ENCODE measurements around the gene NCMAP. TPM values are rescaled to one million over a fixed set of nuclear protein-coding genes. Genes with fewer than 3 reads are reported as not detected.

Gene NCMAP
- polyA plus RNA-seq, 1 donor (not counting 4 experiments of a cell fraction or from before 2014, with no cell fraction given): 0.05 TPM

DNA sequence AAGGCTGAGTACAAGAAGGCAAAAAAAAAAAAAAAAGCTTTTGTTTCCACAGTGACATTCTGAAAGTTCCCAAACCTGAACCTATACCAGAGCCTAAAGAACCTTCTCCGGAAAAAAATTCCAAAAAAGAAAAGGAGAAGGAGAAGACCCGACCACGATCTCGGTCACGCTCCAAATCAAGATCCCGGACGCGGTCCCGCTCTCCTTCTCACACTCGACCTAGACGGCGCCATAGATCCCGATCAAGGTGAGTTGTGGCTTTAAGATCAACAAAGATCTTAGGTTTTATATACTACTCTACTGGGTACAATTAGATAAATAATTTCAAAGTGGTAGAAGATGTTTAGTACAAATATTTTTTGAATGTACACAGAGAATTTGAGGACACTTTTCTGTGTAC lies 96.5 kb downstream of the NCMAP start:
- Histone ChIP-seq H2AFZ (ENCODE audit: control insufficient read depth, low read length) (no peak overlapping the region), H3K27ac (ENCODE audit: control insufficient read depth, insufficient read depth, low read length) (no peak overlapping the region), H3K4me3 (ENCODE audit: control insufficient read depth in 2 of 3, extremely low read depth in 1 of 3, insufficient read depth in 2 of 3, low read depth in 1 of 3, low read length in 3 of 3) (no peak overlapping the region), H3K27me3 (ENCODE audit: control insufficient read depth, extremely low read depth, insufficient read depth, low read length) (no peaks in the 10 kb centered on the region), H4K20me1 (ENCODE audit: control insufficient read depth, extremely low read depth, insufficient read depth, low read length) (no peaks in the 10 kb centered on the region), H3K9ac (ENCODE audit: control insufficient read depth, extremely low read depth, insufficient read depth, low read length) (no peak overlapping the region), H3K4me1 (ENCODE audit: control insufficient read depth, extremely low read depth, insufficient read depth, low read length) (no peaks in the 10 kb centered on the region), H3K36me3 (ENCODE audit: control insufficient read depth in 2 of 2, extremely low read depth in 1 of 2, insufficient read depth in 2 of 2, low read length in 2 of 2) (peaks cover 32 to 66% of the 10 kb centered on the region in 2 experiments), H3K4me2 (ENCODE audit: control insufficient read depth, extremely low read depth, insufficient read depth, low read depth, low read length) (no peak overlapping the region), H3K9me3 (ENCODE audit: control insufficient read depth, low read depth, low read length) (no peaks in the 10 kb centered on the region), H3K9me1 (ENCODE audit: control insufficient read depth, extremely low read depth, insufficient read depth, low read length) (no peaks in the 10 kb centered on the region), H3K79me2 (ENCODE audit: control insufficient read depth, insufficient read depth, low read length) (peaks cover 63% of the 10 kb centered on the region)
- FAIRE-seq (no peak), DNase-seq (ENCODE audit: low read depth, low spot score) (no peak)
- TF ChIP-seq, protein P1, sequence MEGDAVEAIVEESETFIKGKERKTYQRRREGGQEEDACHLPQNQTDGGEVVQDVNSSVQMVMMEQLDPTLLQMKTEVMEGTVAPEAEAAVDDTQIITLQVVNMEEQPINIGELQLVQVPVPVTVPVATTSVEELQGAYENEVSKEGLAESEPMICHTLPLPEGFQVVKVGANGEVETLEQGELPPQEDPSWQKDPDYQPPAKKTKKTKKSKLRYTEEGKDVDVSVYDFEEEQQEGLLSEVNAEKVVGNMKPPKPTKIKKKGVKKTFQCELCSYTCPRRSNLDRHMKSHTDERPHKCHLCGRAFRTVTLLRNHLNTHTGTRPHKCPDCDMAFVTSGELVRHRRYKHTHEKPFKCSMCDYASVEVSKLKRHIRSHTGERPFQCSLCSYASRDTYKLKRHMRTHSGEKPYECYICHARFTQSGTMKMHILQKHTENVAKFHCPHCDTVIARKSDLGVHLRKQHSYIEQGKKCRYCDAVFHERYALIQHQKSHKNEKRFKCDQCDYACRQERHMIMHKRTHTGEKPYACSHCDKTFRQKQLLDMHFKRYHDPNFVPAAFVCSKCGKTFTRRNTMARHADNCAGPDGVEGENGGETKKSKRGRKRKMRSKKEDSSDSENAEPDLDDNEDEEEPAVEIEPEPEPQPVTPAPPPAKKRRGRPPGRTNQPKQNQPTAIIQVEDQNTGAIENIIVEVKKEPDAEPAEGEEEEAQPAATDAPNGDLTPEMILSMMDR (optimal IDR thresholded peaks at IDR 0.05 in 1 of 3, IDR thresholded peaks at IDR 0.05 in 1 of 3, conservative IDR thresholded peaks at IDR 0.05 in 1 of 3; ENCODE audit: extremely low read depth in 1 of 3, insufficient read depth in 2 of 3, low read length in 3 of 3): no peak
- TF ChIP-seq EZH2 (IDR thresholded peaks at IDR 0.05; ENCODE audit: low read length): no peak
- dilution Hi-C loops (cut with MboI; ENCODE audit: extremely low pct_ligation_motif_present, low sequenced_read_pairs): no loop called here

DNA sequence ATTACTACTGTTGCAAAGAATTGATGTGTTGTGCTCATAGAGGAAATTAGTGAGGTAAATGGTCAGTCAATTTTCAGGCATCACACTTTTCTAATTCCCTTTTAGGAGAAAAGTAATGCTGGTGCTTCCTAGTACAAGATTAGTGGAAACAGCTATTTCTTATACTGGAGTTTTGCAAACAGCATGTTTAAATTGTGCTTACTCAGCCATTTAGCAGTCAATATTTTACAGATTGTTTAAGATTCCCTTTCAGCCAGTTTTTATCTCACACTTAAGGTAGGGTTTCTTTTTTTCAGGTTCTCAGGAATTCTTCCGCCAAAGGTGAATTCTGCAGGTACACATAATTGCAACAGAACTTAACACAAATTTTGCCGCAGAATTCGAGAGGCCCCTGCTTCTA lies 98.1 kb downstream of the NCMAP start:
- TF ChIP-seq, protein P1 (optimal IDR thresholded peaks at IDR 0.05 in 1 of 3, IDR thresholded peaks at IDR 0.05 in 1 of 3, conservative IDR thresholded peaks at IDR 0.05 in 1 of 3; ENCODE audit: extremely low read depth in 1 of 3, insufficient read depth in 2 of 3, low read length in 3 of 3): no peak
- no peak for TF ChIP-seq EZH2 (IDR thresholded peaks at IDR 0.05; ENCODE audit: low read length)
- Histone ChIP-seq H3K9me1 (ENCODE audit: control insufficient read depth, extremely low read depth, insufficient read depth, low read length) (no peaks in the 10 kb centered on the region), H2AFZ (ENCODE audit: control insufficient read depth, low read length) (no peak overlapping the region), H3K9me3 (ENCODE audit: control insufficient read depth, low read depth, low read length) (no peaks in the 10 kb centered on the region), H3K9ac (ENCODE audit: control insufficient read depth, extremely low read depth, insufficient read depth, low read length) (no peak overlapping the region), H3K27me3 (ENCODE audit: control insufficient read depth, extremely low read depth, insufficient read depth, low read length) (no peaks in the 10 kb centered on the region), H3K36me3 (ENCODE audit: control insufficient read depth in 2 of 2, extremely low read depth in 1 of 2, insufficient read depth in 2 of 2, low read length in 2 of 2) (peaks cover 28 to 55% of the 10 kb centered on the region in 2 experiments), H3K79me2 (ENCODE audit: control insufficient read depth, insufficient read depth, low read length) (peaks cover 61% of the 10 kb centered on the region), H3K4me2 (ENCODE audit: control insufficient read depth, extremely low read depth, insufficient read depth, low read depth, low read length) (no peak overlapping the region), H3K27ac (ENCODE audit: control insufficient read depth, insufficient read depth, low read length) (no peak overlapping the region), H3K4me1 (ENCODE audit: control insufficient read depth, extremely low read depth, insufficient read depth, low read length) (no peaks in the 10 kb centered on the region), H3K4me3 (ENCODE audit: control insufficient read depth in 2 of 3, extremely low read depth in 1 of 3, insufficient read depth in 2 of 3, low read depth in 1 of 3, low read length in 3 of 3) (no peak overlapping the region), H4K20me1 (ENCODE audit: control insufficient read depth, extremely low read depth, insufficient read depth, low read length) (no peaks in the 10 kb centered on the region)
- DNase-seq (ENCODE audit: low read depth, low spot score) (no peak), FAIRE-seq (no peak)
- dilution Hi-C loops (cut with MboI; ENCODE audit: extremely low pct_ligation_motif_present, low sequenced_read_pairs): no loop called here

Measured in keratinocyte (primary cell).